GM21515 (cell line): ENCODE measurements around the gene TP53I13.
A peak's percentile ranks its signal among the peaks of the same experiment; 100 is the strongest.

ENCODE experiments used
- ATAC-seq: cut with Tn5 transposase; IDR thresholded peaks from one replicate; pipeline ENCODE4 v1.9.1; 2021; ENCODE audit not compliant: unreplicated experiment

The TP53I13 gene

DNA sequence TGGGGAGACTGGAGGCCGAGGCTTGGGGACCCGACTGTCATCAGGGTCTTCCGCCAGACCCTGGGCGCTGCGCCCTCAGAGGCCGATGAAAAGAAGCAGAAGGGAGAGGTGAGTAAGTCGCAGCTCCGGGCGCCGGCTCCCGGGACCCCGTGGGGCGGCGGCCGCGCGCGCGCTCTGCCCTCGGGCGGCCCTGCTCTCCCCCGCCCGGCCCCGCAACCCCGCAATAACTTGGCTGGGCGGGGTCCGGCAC, 1.3 kb upstream of the TP53I13 start:
- peak; percentile 7 for ATAC-seq

DNA sequence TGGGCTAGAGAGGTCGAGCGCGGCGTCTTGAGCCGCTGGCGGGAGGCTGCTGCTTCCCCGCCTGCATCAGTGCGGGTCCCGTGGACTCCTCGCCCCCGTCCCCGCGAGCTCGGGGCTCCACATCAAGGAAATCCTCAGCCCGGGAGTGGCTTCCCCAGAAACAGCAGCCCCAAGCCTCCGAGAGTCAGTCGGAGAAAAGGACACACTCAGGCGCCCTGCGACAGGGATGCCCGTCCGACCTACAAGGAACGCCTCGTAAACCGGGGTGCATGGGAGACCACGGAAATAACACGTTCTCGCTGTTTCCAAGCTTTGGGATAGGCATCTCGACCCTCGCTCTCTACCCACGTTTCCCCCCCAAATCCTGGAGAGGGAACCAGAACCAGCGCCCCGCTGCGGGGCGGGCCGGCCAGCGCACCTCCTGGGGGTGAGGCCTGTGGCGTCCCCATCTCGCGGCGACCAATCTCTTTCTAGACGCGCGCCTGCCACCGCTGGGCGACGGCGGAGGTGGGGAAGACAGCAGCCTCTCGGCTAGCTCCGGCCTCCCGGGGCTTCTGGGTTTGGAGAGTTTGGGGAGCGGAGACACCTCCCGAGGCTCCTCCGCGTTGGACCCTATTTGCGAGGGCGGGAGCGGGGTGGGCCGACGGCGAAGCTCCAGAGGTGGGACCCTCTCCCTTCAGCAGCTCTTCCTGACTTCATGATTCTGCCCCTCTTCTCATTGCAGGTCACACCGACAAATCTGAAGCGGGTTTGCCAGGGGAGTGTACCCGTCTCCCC, 759 bp upstream of the TP53I13 start:
- peak; percentile 34 for ATAC-seq

DNA sequence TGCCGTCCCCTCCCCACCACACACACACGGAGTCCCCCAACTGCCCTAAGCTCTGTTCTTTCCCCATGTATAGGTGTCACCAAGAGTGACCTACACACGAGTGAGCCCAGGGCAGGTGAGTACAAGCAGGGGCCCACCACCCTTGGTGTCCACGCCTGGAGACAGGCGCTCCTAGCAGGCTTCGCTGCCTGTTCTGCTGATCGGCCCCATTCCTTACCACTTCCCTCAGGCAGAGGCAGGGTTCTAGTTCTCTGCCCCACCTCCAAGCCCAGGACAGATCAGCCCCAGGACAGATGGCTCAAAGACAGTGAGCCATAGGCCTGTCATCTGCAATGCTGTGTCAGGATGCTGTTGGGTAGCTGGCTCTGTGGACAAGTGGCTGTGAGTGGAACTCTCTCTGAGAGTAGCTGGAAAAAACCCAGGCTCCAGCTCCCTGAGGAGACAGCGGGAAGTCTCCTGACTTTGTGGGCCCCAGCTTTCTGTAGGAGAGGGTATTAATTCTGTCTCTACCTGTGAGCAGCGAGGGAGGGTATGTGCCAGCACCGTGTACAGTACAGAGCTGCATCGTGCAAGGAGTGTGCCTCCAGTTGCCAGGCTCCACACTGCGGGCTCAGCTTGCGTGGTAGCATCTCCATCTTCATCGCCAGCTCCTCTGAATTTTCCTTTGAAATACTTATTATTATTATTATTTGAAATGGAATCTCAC, 897 bp downstream of the TP53I13 start:
- no peak for ATAC-seq

DNA sequence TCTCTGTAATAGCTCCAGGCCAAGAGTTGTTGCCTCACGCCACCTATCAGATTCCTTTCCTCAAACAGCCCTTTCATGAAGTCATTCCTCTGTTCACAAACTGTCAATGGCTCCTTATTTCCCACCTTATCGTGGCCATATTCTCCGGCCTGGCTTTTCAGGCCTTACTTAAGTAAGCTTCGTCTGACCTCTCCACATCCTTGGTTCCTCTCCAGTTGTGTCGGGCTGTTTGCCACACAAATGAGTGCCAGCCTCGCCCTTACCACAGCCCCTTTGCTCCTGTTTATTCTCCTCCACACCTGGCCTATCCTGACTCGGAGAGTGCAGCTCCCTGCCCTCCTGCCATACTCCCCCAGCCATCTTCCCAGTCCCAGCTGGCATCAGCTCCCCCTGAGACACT, 2.0 kb downstream of the TP53I13 start:
- ATAC-seq: no peak

DNA sequence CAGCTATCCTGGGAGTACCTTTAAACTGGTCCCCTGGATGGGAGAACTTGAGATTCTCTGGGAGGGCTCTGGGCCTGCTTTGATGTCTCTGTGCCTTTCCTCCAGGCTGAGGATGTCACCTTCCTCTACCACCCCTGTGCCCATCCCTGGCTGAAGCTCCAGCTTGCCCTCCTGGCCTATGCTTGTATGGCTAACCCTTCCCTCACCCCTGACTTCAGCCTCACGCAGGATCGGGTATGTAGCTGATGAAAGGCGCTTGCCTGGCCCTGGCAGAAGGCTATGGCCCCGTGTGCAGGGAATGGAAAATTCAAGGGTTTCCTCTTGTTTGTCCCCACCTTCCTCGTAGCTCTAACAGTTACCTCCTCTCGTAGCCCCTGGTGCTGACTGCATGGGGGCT, 3.0 kb downstream of the TP53I13 start:
- no peak for ATAC-seq

DNA sequence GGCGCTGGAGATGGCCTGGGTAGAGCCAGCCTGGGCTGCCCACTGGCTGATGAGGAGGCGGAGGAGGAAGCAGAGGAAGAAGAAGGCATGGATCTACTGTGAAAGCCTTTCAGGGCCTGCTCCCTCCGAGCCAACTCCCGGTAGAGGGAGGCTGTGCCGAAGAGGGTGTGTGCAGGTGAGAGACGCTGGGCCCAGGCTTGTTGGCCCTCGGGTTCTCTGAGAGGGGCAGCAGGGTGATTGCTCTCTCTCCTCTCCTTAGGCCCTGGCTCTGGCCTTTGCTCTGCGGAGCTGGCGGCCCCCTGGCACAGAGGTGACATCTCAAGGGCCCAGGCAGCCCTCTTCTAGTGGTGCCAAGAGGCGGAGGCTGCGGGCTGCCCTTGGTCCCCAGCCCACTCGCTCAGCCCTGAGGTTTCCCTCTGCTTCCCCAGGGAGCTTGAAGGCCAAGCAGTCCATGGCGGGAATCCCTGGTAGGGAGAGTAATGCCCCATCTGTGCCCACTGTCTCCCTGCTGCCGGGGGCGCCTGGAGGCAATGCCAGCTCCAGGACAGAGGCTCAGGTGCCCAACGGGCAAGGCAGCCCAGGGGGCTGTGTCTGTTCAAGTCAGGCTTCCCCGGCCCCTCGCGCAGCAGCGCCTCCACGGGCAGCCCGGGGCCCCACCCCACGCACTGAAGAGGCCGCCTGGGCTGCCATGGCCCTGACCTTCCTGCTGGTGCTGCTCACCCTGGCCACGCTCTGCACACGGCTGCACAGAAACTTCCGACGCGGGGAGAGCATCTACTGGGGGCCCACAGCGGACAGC, 3.6 kb downstream of the TP53I13 start:
- no peak for ATAC-seq

DNA sequence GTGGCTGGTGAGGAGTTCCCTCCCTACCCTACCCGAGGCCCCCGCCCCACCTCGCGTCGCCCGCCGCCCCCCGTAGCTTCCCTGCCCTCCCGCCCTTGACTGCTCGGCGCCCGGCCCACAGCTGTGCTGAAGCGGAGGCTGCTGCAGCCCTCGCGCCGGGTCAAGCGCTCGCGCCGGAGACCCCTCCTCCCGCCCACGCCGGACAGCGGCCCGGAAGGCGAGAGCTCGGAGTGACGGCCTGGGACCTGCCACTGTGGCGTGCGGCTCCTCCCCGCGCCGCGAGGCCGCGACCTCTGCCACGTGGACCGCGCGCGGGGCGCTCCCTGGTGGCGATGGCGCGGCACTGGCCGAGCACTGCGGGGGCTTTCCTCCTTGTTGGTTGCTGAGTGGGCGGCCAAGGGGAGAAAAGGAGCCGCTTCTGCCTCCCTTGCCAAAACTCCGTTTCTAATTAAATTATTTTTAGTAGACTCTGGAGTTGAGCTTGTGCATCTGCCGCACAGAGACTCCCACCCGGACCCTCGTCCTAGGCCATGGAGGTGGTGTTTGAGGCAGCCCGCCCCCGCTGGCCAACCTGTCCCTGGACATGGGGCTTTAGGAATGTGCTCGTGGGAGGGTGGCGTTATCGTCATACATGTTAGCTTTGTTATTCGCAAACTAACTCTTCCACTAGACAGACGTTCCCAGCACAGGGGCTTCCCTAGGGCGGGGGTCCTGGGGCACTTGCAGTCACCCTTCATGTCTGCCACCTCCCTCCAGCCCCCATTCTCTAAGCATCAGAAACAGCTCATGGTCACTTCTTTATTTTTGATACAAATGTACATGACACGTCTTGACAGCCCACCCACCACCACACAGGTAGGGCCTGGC, 4.4 kb downstream of the TP53I13 start:
- no peak for ATAC-seq

DNA sequence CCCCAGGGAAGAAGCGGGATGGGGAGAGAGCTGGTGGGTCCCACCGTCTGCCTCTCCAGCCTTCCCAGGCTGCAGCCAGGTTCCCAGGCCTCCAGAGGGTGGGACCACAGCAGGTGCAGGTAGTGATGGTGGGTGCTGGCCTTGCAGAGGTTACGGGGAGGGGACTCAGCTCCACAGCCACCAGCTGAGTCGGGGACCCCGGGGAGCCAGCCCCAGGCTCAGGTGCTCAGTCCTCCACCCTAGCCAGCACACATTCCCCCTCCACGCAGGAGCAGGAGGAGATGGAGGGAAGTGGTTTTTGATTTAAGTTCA, 5.0 kb downstream of the TP53I13 start:
- ATAC-seq: no peak

DNA sequence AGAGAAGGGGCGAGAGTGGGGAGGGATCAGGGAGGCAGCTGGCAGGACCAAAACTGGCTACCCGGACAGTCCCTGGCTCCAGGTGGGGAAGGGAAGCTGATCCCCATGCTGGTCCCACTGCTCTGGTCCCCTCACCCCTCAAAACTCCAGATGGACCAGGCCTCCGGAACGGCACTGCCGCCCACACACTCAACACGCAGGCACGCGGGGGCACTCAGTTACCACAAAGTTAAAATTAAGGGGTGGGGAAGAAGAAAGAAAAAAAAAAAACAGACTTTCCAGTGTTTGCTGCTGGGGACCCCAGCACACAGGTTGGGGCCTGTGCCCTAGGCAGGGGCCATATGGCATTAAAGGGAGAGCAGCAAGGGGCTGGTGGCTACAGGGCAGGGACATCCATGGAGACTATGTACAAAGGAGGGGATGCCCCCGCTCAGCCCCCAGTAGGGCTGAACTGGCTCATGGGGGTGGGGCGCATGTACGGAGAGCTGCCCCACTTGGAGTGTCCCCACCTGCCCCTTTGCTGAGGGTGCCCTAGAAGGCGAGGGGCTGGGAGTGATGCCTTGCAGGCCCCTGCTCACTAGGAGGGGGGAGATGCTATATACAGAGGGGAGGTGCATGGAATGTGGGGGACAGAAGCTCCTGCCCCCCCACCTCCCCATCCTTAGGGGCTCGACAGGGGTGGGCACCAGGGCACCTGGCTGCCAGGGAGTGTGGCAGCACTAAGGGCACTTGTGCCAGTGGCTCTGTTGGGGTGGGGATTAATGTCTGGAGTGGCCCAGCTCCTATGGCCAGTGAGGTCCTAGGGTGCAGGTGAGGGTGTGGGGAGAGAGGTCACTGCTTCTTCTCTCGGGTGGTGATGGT, 5.6 kb downstream of the TP53I13 start:
- ATAC-seq: no peak

DNA sequence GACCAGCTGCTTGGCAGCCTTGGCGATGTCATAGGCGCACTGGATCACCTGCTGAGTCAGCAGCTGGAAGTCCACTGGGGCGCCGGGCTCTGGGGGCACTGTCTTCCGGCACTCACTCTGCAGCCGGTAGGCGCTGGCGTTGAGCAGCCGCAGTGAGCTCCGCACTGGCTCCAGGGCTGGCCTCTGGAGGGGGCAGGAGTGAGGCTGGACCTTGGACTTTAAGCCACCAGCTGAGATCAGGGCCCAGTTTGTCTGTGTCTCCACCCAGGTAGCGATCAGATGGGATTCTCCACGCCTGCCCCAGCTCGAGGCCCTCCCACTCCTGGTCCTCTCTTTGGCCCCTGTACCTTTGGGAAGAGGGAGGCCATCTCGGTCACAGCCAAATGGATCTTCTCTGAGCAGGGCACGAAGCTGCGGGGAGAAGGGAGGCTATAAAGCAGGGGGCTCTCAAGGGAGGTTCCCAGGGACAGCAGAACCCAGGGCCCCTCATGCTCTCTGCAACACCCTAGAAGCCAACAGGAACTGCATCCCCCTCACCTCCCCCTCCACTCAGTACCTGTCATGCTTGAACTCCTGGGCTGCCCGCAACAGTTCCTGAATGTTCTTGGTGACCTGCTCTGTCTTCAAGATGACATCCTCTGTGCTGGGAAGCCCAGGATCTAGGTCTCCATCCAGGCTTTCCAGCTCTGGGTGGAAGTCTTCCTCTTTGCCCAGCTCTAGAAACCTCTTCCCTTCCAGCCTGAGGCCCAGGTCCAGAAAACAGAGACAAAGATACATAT, 6.4 kb downstream of the TP53I13 start:
- ATAC-seq: no peak

DNA sequence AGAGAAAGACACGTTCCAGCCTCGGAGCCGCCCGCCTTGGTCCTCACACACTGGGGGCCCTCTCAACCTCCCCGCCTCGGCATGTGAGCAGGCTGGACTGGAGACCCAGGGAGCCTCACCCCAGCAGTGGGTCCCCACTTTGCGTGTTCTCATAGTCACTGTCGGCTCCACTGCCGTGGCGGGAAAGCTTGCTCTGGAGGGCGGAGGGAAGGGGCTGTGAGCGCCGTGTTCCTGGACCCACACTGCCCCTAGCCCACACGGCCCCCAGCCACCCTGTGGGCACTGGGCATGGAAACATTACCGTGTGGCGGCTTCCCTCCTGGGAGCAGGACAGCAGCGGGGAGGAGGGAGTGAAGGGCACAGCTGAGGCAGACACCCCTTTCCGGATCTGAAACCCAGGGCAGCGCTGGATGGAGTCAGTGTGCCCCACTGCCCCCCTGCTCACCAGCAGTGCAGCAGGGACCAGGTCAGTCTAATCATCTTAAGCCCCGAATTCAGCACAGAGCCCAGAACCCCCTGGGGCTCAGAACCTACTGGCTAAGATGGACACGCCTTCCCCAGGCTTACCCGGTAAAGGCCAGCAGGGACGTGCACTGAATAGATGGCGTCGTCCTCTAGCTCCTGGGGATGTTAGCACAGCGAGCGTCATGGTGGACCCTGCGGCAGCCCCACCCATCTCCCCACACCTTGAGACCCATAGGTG, 7.2 kb downstream of the TP53I13 start:
- no peak for ATAC-seq

DNA sequence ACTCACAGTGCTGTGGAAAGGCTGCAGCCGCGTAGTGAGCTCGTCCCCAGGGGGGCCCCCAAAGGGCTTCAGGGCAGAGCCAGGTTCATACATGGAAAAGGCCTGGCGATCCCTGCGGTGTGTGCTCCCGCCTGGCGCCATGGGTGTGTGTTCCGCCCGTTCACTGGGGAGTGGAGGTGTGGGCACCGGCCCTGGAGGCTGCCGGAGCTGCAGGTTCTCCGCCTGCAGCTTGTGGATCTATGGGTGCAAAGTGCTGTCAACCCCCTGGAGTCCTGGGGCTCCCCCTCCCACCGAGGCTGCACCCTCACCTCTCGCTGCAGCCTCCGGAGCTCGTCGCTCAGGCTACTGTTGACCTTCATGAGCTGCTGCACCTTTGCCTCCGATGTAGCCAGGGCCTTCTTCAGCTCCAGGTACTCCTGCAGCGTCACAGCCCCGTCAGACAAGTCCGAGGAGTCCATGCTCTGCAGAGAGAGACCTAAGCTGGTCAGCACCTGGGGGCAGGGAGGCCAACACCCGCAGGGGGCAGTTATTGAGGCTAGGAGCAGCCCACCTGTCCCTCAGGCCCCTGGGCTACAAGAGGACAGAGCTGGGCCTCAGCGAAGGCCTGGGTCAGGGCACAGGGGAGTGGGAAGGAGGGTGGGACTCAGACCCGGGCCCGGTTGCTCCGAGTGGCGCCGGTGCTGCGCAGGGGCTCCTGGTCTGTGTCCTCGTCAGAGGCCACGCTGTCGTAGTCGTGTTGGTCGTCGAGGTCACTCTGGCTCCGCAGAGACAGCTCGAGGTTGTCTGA, 7.9 kb downstream of the TP53I13 start:
- no peak for ATAC-seq

DNA sequence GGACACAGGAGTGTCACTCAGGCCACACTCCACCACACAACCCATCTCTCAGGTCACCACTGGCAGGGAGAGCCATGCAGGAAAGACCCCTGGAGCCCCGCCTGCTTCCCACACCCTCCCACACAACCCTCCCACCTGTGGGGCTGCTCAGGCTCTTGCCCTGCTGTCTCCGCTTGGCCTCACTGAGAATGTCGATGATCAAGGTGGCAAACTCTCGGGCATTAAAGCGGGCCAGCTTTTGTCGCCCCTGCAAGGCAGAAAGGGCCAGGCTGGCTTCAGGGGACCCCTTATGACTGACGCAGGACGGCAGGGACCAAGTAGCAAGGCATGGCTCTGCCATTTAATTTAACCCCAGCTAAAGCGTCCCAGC, 8.5 kb downstream of the TP53I13 start:
- ATAC-seq: no peak

DNA sequence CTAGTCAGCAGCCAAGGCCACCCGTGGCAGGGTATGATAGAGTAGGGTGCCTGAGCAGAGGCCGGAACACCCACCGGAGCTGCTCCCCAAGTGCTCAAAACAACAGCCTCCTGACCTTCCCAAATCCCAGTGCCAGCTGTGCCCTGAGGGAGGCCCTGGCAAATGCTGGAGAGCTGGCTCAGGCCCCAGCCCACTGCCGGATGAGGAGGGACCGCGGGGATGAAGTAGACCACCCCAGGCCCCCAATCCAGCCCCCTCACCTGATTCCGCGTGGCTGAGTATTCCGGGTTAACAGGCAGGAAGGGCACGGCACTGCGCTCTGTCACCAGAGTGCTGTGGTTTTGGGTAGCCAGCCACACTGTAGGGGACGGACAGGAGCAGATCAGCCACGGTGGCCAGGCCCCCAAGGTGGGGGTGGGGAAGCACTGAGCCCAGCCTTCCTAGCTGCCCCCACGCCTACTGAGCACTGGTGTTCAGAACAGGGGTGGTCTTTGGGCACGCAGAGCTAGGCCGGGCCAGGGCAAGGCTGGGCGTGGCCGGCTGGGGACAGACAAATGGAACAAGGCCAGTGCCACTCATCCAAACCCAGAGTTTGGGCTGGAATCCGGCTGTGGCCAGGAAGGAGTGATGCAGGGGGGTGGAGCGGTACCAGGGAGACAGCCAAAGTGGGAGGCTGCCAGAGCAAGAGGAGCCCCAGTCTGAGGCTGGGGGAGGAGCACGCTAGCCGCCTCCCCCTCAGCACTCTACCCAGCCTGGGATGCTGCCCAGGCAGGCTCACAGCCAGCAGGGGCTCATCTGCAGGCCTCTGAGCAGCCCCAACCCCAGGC, 9.1 kb downstream of the TP53I13 start:
- no peak for ATAC-seq

DNA sequence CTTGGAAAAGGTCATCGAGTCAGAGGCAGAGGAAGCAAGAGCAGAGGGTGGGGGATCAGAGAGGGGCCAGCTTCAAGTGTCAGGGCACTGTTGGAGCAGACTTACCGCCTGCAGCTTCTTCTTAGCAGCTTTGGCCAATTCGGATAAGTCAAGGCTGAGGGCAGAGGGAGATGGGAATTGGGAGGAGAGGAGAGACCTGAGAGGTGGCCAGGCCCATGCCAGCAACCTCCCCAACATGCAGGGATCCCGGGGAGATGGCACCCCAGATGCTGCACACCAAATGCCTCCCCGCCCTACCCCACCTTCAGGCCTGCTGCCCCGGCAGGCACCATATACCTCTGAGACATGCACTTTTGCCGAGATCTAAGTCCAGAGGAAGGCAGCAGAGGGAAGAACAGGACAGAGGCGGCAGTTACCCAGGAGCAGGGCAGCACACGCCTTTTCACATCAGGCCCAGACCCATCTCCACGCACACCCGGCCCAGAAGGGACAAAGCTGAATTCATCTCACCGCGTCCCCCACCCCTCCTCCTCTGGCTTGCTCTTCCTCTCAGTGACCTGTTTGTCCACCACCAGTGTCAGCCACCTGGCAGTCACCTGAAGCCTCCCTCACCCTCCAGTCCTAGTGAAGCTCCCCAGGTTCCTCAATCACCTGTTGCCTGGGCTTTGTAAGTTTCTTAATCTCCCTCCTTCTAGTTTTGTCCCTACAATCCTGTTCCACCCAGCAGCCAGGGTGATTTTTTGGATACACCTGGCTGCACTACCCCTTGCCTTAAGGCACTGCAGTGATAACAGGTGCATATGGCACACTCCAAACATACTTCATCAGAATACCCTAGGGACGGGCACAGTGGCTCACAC, 10.4 kb downstream of the TP53I13 start:
- no peak for ATAC-seq
